Aorta (tissue), 5 donors: Measurements from ENCODE around the gene SHISA6. TPM values are rescaled to one million over a fixed set of nuclear protein-coding genes. Genes with fewer than 3 reads are reported as not detected.

ENCODE experiments used
- ATAC-seq: fragments of 200-7000 bp; cut with Tn5 transposase; one replicate; pipeline ENCODE4 v1.9.1; 2022; ENCODE audit warnings: moderate library complexity; ENCODE audit not compliant: low FRiP score
- DNase-seq, 2 donors: peaks; one replicate each; pipeline ENCODE4 v3.0.0-alpha.2; 2020
- H3K27ac ChIP-seq, 2 donors: one replicate each; pipeline ENCODE4 v1.5.1; 2013; ENCODE audit warnings: low read length in 2 of 2, mild to moderate bottlenecking in 2 of 2, moderate library complexity in 2 of 2, control low read depth in 1 of 2, inconsistent platforms in 1 of 2, low read depth in 1 of 2
- H3K27me3 ChIP-seq, 2 donors: one replicate each; pipeline ENCODE4 v1.6.1; 2013; ENCODE audit warnings: control low read depth in 1 of 2, low read length in 1 of 2, mild to moderate bottlenecking in 1 of 2, moderate library complexity in 1 of 2; ENCODE audit not compliant: insufficient read depth in 2 of 2, control insufficient read depth in 1 of 2
- H3K36me3 ChIP-seq, 2 donors: one replicate each; pipeline ENCODE4 v1.6.1; 2013; ENCODE audit warnings: control low read depth in 1 of 2, low read length in 1 of 2, mild to moderate bottlenecking in 1 of 2; ENCODE audit not compliant: insufficient read depth in 2 of 2, control insufficient read depth in 1 of 2
- H3K4me1 ChIP-seq, 2 donors: one replicate each; pipeline ENCODE4 v1.6.1; 2013; ENCODE audit warnings: low read length in 2 of 2, control low read depth in 1 of 2, mild to moderate bottlenecking in 1 of 2, moderate library complexity in 1 of 2; ENCODE audit not compliant: insufficient read depth in 2 of 2, control insufficient read depth in 1 of 2
- H3K4me3 ChIP-seq, 2 donors: one replicate each; pipeline ENCODE4 v1.5.1; 2013; ENCODE audit warnings: low read length in 2 of 2, control low read depth in 1 of 2, mild to moderate bottlenecking in 1 of 2
- H3K9me3 ChIP-seq: one replicate; pipeline ENCODE4 v1.6.1; 2013; ENCODE audit warnings: mild to moderate bottlenecking, low read length; ENCODE audit not compliant: control insufficient read depth
- WGBS, 2 donors: extraction: QIAGEN DNeasy Blood & Tissue Kit; methylation state at CpG; one replicate each; pipeline ENCODE4 v1.1.7; 2013; 5-methylcytosine and 5-hydroxymethylcytosine counted together
- intact Hi-C, 2 donors: fragments of 100-400 bp; cut with DNase I; formaldehyde crosslinking; loops; one replicate each; pipeline versions ENCODE4 v1.14.2 to v1.15.0; 2022
- polyA plus RNA-seq, 2 donors: library from polyadenylated mRNA; stranded (reverse); fragments of 200-250 nt; gene quantifications; one replicate each; pipeline ENCODE4 v1.2.3, GENCODE V29; 2013
- total RNA-seq, 2 donors: library from RNA; stranded (reverse); fragmentation: NEBNext Ultra II Directional; extraction: Animal tissue kit (Norgen Biotek cat#: 25700); gene quantifications; one replicate each; pipeline ENCODE4 v1.2.1, GENCODE V29; 2021
- donor health status: healthy with polysubstance abuse.
- donor health status: Bipolar disorder and iron deficiency.
- donor health status: DM: no; HTN: no; CAD: no.
- donor health status: DM: no; HTN: no; CAD: no.
- donor health status: DM: yes; HTN: yes; CAD: no.

Gene SHISA6
- total and polyA plus RNA-seq, 4 donors: 0.13 to 0.48 TPM; not detected in 2

- WGBS, 2 donors: 88 to 95% methylated on average over 10 of the region's 10 CpGs
- Histone ChIP-seq H3K4me3 (no peak overlapping the region), H3K9me3 (no peaks in the 10 kb centered on the region), H3K27me3 (no peaks in the 10 kb centered on the region), H3K27ac (no peak overlapping the region), H3K36me3 (no peaks in the 10 kb centered on the region), H3K4me1 (no peaks in the 10 kb centered on the region)
- no peak for DNase-seq
- intact Hi-C loops: no loop called here
- no peak for ATAC-seq
Measured at GRCh38 chr17:11558681-11559234, 317.7 kb downstream of the SHISA6 start.

- DNase-seq: no peak
- Histone ChIP-seq H3K27me3 (no peaks in the 10 kb centered on the region), H3K4me1 (no peaks in the 10 kb centered on the region), H3K27ac (no peak overlapping the region), H3K9me3 (no peaks in the 10 kb centered on the region), H3K36me3 (no peaks in the 10 kb centered on the region), H3K4me3 (no peak overlapping the region)
- no peak for ATAC-seq
- WGBS, 2 donors: 61 to 64% methylated on average over 7 of the region's 7 CpGs
- intact Hi-C loops: no loop called here
Measured at GRCh38 chr17:11559601-11560000, 318.6 kb downstream of the SHISA6 start.

- WGBS, 2 donors: 81 to 92% methylated on average over 1 of the region's 1 CpG
- DNase-seq (no peak), ATAC-seq (no peak)
- intact Hi-C loops: no loop called here
- H3K9me3 ChIP-seq: no peaks in the 10 kb centered on the region
- no peaks in the 10 kb centered on the region for H3K36me3 ChIP-seq
- H3K4me1 ChIP-seq: no peaks in the 10 kb centered on the region
- peaks cover 0 to 1% of the 10 kb centered on the region in 2 donors for H3K27me3 ChIP-seq
- H3K4me3 ChIP-seq: no peak overlapping the region
- H3K27ac ChIP-seq: no peak overlapping the region
Measured at GRCh38 chr17:11561281-11561680, 320.3 kb downstream of the SHISA6 start.

- Histone ChIP-seq H3K36me3 (no peaks in the 10 kb centered on the region), H3K4me3 (no peak overlapping the region), H3K9me3 (no peaks in the 10 kb centered on the region), H3K27me3 (peaks cover 0 to 1% of the 10 kb centered on the region in 2 donors), H3K4me1 (no peaks in the 10 kb centered on the region), H3K27ac (no peak overlapping the region)
- DNase-seq: no peak
- intact Hi-C loops: no loop called here
- ATAC-seq: no peak
- WGBS, 2 donors: 72 to 74% methylated on average over 2 of the region's 2 CpGs
Measured at GRCh38 chr17:11561702-11562101, 320.7 kb downstream of the SHISA6 start.

- ATAC-seq (no peak), DNase-seq (no peak)
- Histone ChIP-seq H3K27me3 (peaks cover 0 to 1% of the 10 kb centered on the region in 2 donors), H3K9me3 (no peaks in the 10 kb centered on the region), H3K4me3 (no peak overlapping the region), H3K4me1 (no peaks in the 10 kb centered on the region), H3K36me3 (no peaks in the 10 kb centered on the region), H3K27ac (no peak overlapping the region)
- 35 to 36% methylated on average over 3 of the region's 3 CpGs for WGBS, 2 donors
- intact Hi-C loops: no loop called here
Measured at GRCh38 chr17:11564589-11565380, 323.8 kb downstream of the SHISA6 start.

GRCh38 chr17:11565591-11565990 lies 324.6 kb downstream of the SHISA6 start:
- ATAC-seq (no peak), DNase-seq (no peak)
- Histone ChIP-seq H3K9me3 (no peaks in the 10 kb centered on the region), H3K4me3 (no peak overlapping the region), H3K27me3 (peaks cover 0 to 1% of the 10 kb centered on the region in 2 donors), H3K36me3 (no peaks in the 10 kb centered on the region), H3K27ac (no peak overlapping the region), H3K4me1 (no peaks in the 10 kb centered on the region)
- 38 to 66% methylated on average over 4 of the region's 4 CpGs for WGBS, 2 donors
- intact Hi-C loops: no loop called here

GRCh38 chr17:11578998-11579397 lies 338.0 kb downstream of the SHISA6 start:
- no peak overlapping the region for H3K27ac ChIP-seq
- H3K27me3 ChIP-seq: no peaks in the 10 kb centered on the region
- no peaks in the 10 kb centered on the region for H3K4me1 ChIP-seq
- ATAC-seq: no peak
- 33 to 47% methylated on average over 3 of the region's 3 CpGs for WGBS, 2 donors
- H3K4me3 ChIP-seq: no peak overlapping the region
- H3K9me3 ChIP-seq: no peaks in the 10 kb centered on the region
- no peaks in the 10 kb centered on the region for H3K36me3 ChIP-seq
- intact Hi-C loops: loop anchor here in 1 of 2 donors (10.0 kb wide), 1 partner anchor 56 kb away; no protein-coding TSS in a partner anchor
- no peak for DNase-seq

- no peak for ATAC-seq
- Histone ChIP-seq H3K4me3 (no peak overlapping the region), H3K4me1 (no peaks in the 10 kb centered on the region), H3K27ac (no peak overlapping the region), H3K9me3 (no peaks in the 10 kb centered on the region), H3K36me3 (no peaks in the 10 kb centered on the region), H3K27me3 (no peaks in the 10 kb centered on the region)
- DNase-seq: no peak
- WGBS, 2 donors: 79 to 82% methylated on average over 3 of the region's 3 CpGs
- intact Hi-C loops: no loop called here
Measured at GRCh38 chr17:11580677-11581076, 339.7 kb downstream of the SHISA6 start.

- Histone ChIP-seq H3K9me3 (no peaks in the 10 kb centered on the region), H3K4me1 (no peaks in the 10 kb centered on the region), H3K36me3 (no peaks in the 10 kb centered on the region), H3K27ac (no peak overlapping the region), H3K27me3 (no peaks in the 10 kb centered on the region), H3K4me3 (no peak overlapping the region)
- 74 to 93% methylated on average over 4 to 5 of the region's 5 CpGs for WGBS, 2 donors
- ATAC-seq: no peak
- DNase-seq: no peak
- intact Hi-C loops: no loop called here
Measured at GRCh38 chr17:11582217-11582616, 341.2 kb downstream of the SHISA6 start.
